Astrocyte (in vitro differentiated cells and primary cell): Measurements from ENCODE around the gene RAB40C.

ENCODE experiments used
- EZH2 ChIP-seq: IDR thresholded peaks from 2 replicates; pipeline ENCODE4 v1.6.1; 2012; ENCODE audit warnings: mild to moderate bottlenecking, low read length, inconsistent platforms; ENCODE audit not compliant: insufficient read depth
- TF ChIP-seq, protein P1 (sequence below): IDR thresholded peaks from 2 replicates; pipeline ENCODE4 v1.5.1; 2011; ENCODE audit warnings: low read depth, mild to moderate bottlenecking, inconsistent platforms, low read length, moderate library complexity; ENCODE audit not compliant: insufficient read depth

GRCh38 chr16:548586-548985 is 41.3 kb upstream of the RAB40C start:
- TF ChIP-seq, protein P1, sequence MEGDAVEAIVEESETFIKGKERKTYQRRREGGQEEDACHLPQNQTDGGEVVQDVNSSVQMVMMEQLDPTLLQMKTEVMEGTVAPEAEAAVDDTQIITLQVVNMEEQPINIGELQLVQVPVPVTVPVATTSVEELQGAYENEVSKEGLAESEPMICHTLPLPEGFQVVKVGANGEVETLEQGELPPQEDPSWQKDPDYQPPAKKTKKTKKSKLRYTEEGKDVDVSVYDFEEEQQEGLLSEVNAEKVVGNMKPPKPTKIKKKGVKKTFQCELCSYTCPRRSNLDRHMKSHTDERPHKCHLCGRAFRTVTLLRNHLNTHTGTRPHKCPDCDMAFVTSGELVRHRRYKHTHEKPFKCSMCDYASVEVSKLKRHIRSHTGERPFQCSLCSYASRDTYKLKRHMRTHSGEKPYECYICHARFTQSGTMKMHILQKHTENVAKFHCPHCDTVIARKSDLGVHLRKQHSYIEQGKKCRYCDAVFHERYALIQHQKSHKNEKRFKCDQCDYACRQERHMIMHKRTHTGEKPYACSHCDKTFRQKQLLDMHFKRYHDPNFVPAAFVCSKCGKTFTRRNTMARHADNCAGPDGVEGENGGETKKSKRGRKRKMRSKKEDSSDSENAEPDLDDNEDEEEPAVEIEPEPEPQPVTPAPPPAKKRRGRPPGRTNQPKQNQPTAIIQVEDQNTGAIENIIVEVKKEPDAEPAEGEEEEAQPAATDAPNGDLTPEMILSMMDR: no peak
- no peak for TF ChIP-seq EZH2
